HepG2 (cell line): ENCODE data around the gene DHRS7. TPM values are rescaled to one million over a fixed set of nuclear protein-coding genes. Genes with fewer than 3 reads are reported as not detected.

Experiments
- MAFK ChIP-seq, 2 experiments: IDR thresholded peaks in 1 of 2; conservative IDR thresholded peaks in 1 of 2; 2 replicates each; pipeline ENCODE4 v1.6.1; 2011; ENCODE audit warnings: improper control_type of control experiment in 2 of 2, low read length in 2 of 2
- MATR3 ChIP-seq: sonication (generic); formaldehyde crosslinking; IDR thresholded peaks from 2 replicates; pipeline ENCODE4 v1.4.0; 2020; ENCODE audit warnings: missing genetic modification reagents
- NFYC ChIP-seq: IDR thresholded peaks from 2 replicates; pipeline ENCODE4 v1.6.1; 2016; ENCODE audit warnings: missing genetic modification reagents, missing compliant biosample characterization
- RFX5 ChIP-seq: IDR thresholded peaks from 2 replicates; pipeline ENCODE4 v1.6.1; 2011; ENCODE audit warnings: low read depth, low read length, improper control_type of control experiment
- RFXAP ChIP-seq: sonication (generic); formaldehyde crosslinking; IDR thresholded peaks from 2 replicates; pipeline ENCODE4 v1.4.0; 2020; ENCODE audit warnings: missing genetic modification reagents, borderline replicate concordance
- SP4 ChIP-seq: sonication (generic); formaldehyde crosslinking; IDR thresholded peaks from 2 replicates; pipeline ENCODE4 v1.8.1; 2023; ENCODE audit warnings: mild to moderate bottlenecking, missing genetic modification reagents
- TBP ChIP-seq: sonication (generic); formaldehyde crosslinking; IDR thresholded peaks from 2 replicates; pipeline ENCODE4 v1.5.0; 2020; ENCODE audit warnings: missing genetic modification reagents
- TOPORS ChIP-seq: sonication (generic); formaldehyde crosslinking; IDR thresholded peaks from 2 replicates; pipeline ENCODE4 v1.8.0; 2023; ENCODE audit warnings: mild to moderate bottlenecking, missing genetic modification reagents
- YEATS4 ChIP-seq: sonication (generic); formaldehyde crosslinking; IDR thresholded peaks from 2 replicates; pipeline ENCODE4 v1.4.0; 2020; ENCODE audit warnings: missing genetic modification reagents, borderline replicate concordance
- ZNF296 ChIP-seq: sonication (generic); formaldehyde crosslinking; conservative IDR thresholded peaks from 2 replicates; pipeline ENCODE4 v1.5.0; 2020; ENCODE audit warnings: mild to moderate bottlenecking, missing genetic modification reagents
- ZNF343 ChIP-seq: sonication (generic); formaldehyde crosslinking; IDR thresholded peaks from 2 replicates; pipeline ENCODE4 v1.4.0; 2020; ENCODE audit warnings: mild to moderate bottlenecking, missing genetic modification reagents
- ZNF773 ChIP-seq: sonication (generic); formaldehyde crosslinking; IDR thresholded peaks from 2 replicates; pipeline ENCODE4 v1.4.0; 2020; ENCODE audit warnings: missing genetic modification reagents, borderline replicate concordance
- ZNF879 ChIP-seq: sonication (generic); formaldehyde crosslinking; IDR thresholded peaks from 2 replicates; pipeline ENCODE4 v1.8.1; 2023; ENCODE audit warnings: missing genetic modification reagents
- ZSCAN29 ChIP-seq: sonication (generic); formaldehyde crosslinking; conservative IDR thresholded peaks from 2 replicates; pipeline ENCODE4 v1.4.0; 2020; ENCODE audit warnings: mild to moderate bottlenecking, missing genetic modification reagents
- ZSCAN31 ChIP-seq: sonication (generic); formaldehyde crosslinking; IDR thresholded peaks from 2 replicates; pipeline ENCODE4 v1.5.0; 2020; ENCODE audit warnings: low read depth, mild to moderate bottlenecking, missing genetic modification reagents
- polyA plus RNA-seq, 8 experiments: library from polyadenylated mRNA; depleted of rRNA in 3 of 8; stranded (reverse) in 7 of 8; unstranded in 1 of 8; fragments of >200 nt; fragmentation: Illumina TruSeq in 4 of 8; extraction: Trizol in 4 of 8; gene quantifications; 2 replicates each; pipeline versions ENCODE4 v1.2.1 to v1.2.3, GENCODE V29; 2011 to 2016; ENCODE audit warnings: low read depth in 4 of 8, missing spikeins in 1 of 8, mixed read lengths in 1 of 8; ENCODE audit not compliant: insufficient read depth in 1 of 8
- total RNA-seq, 5 experiments: library from RNA; depleted of rRNA; stranded (reverse); fragments of >200 nt; fragmentation: Illumina TruSeq; extraction: Trizol; gene quantifications; 2 replicates each; pipeline ENCODE4 v1.2.3, GENCODE V29; 2016; ENCODE audit warnings: low read depth in 1 of 5
- TF ChIP-seq, protein P1 (sequence below): sonication (generic); formaldehyde crosslinking; IDR thresholded peaks from 2 replicates; pipeline ENCODE4 v1.4.0; 2020; ENCODE audit warnings: missing genetic modification reagents
- TF ChIP-seq, protein P2 (sequence below): IDR thresholded peaks from 2 replicates; pipeline ENCODE4 v1.6.1; 2016; ENCODE audit warnings: missing compliant biosample characterization, missing genetic modification reagents, borderline replicate concordance
- TF ChIP-seq, protein P3 (sequence below): sonication (generic); formaldehyde crosslinking; IDR thresholded peaks from 2 replicates; pipeline ENCODE4 v1.5.0; 2020; ENCODE audit warnings: mild to moderate bottlenecking, low read depth, missing genetic modification reagents, borderline replicate concordance
- TF ChIP-seq, protein P4 (sequence below): sonication (generic); formaldehyde crosslinking; IDR thresholded peaks from 2 replicates; pipeline ENCODE4 v1.4.0; 2020; ENCODE audit warnings: missing genetic modification reagents, low read depth, mild to moderate bottlenecking, borderline replicate concordance

DHRS7 gene
- total and polyA plus RNA-seq, 2 of the 13 experiments (the other 11 are each of a cell fraction or from before 2014, with no cell fraction given) = 20.8 to 44.4 TPM

DNA sequence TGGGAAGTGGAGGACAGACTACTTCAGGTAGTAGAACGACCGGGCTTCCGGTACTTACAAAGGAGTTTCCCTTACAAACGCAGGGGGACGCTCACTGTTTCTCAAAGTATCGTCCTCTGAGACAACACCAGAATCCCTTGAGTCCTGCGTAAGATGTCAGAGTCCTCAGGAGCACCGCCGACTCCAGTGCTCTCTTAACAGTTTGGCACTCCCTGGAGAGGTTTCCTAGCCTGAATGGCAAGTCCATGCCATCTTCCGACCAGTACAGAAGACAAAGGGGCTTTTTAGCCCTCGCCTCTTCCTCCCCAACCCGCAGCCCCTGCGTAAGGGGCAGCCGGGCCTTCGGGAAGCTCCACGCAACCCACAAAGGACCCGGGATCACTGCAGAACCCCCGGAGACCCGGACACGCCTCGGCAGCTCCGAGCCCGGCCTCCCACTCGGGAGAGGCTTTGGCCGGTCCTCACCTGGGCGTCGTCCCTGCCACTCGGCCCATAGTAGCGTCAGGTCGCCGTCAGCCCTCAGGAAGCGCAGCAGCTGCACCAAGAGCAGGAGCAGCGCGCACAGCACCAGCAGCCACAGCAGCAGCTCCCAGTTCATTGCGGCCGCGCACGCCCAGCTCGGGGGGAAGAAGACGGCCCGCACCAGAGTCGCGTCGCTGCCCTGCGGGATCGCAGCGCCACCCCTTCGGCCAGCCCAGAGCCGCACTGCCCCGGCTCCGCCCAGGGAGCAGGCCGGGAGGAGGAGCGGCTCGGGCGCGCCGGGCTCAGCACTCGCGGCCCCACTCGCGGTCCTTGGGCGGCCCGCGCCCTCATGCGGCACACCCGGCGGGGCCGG, at the start of gene DHRS7 (continued):
- TF ChIP-seq, protein P1, sequence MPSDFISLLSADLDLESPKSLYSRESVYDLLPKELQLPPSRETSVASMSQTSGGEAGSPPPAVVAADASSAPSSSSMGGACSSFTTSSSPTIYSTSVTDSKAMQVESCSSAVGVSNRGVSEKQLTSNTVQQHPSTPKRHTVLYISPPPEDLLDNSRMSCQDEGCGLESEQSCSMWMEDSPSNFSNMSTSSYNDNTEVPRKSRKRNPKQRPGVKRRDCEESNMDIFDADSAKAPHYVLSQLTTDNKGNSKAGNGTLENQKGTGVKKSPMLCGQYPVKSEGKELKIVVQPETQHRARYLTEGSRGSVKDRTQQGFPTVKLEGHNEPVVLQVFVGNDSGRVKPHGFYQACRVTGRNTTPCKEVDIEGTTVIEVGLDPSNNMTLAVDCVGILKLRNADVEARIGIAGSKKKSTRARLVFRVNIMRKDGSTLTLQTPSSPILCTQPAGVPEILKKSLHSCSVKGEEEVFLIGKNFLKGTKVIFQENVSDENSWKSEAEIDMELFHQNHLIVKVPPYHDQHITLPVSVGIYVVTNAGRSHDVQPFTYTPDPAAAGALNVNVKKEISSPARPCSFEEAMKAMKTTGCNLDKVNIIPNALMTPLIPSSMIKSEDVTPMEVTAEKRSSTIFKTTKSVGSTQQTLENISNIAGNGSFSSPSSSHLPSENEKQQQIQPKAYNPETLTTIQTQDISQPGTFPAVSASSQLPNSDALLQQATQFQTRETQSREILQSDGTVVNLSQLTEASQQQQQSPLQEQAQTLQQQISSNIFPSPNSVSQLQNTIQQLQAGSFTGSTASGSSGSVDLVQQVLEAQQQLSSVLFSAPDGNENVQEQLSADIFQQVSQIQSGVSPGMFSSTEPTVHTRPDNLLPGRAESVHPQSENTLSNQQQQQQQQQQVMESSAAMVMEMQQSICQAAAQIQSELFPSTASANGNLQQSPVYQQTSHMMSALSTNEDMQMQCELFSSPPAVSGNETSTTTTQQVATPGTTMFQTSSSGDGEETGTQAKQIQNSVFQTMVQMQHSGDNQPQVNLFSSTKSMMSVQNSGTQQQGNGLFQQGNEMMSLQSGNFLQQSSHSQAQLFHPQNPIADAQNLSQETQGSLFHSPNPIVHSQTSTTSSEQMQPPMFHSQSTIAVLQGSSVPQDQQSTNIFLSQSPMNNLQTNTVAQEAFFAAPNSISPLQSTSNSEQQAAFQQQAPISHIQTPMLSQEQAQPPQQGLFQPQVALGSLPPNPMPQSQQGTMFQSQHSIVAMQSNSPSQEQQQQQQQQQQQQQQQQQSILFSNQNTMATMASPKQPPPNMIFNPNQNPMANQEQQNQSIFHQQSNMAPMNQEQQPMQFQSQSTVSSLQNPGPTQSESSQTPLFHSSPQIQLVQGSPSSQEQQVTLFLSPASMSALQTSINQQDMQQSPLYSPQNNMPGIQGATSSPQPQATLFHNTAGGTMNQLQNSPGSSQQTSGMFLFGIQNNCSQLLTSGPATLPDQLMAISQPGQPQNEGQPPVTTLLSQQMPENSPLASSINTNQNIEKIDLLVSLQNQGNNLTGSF = no peak
- TF ChIP-seq SP4 (CRISPR knock-in tag) (no peak; the same call in 1 of the 2 replicates), ZNF879 (CRISPR knock-in tag) (no peak), TOPORS (CRISPR knock-in tag) (peak; percentile 74; the same call in 1 of the 2 replicates), ZSCAN29 (CRISPR knock-in tag) (0 out of 2 replicates have a peak, but pooled peaks have one; percentile 29), YEATS4 (CRISPR knock-in tag) (peak; percentile 78), ZNF773 (CRISPR knock-in tag) (peak; percentile 44; the same call in 1 of the 2 replicates), NFYC (CRISPR knock-in tag) (no peak), TBP (CRISPR knock-in tag) (peak; percentile 58; the same call in 1 of the 2 replicates), ZNF296 (CRISPR knock-in tag) (0 out of 2 replicates have a peak, but pooled peaks have one; percentile 22), ZNF343 (CRISPR knock-in tag) (0 out of 2 replicates have a peak, but pooled peaks have one; percentile 48), MAFK (conservative IDR thresholded peaks at IDR 0.05 in 1 of 2, IDR thresholded peaks at IDR 0.05 in 1 of 2; ENCODE audit: low read length in 2 of 2) (no peak), MATR3 (CRISPR knock-in tag) (no peak), ZSCAN31 (CRISPR knock-in tag) (peak; percentile 85), RFX5 (no peak), RFXAP (CRISPR knock-in tag) (peak; percentile 59; the same call in 1 of the 2 replicates)
- TF ChIP-seq, protein P2, sequence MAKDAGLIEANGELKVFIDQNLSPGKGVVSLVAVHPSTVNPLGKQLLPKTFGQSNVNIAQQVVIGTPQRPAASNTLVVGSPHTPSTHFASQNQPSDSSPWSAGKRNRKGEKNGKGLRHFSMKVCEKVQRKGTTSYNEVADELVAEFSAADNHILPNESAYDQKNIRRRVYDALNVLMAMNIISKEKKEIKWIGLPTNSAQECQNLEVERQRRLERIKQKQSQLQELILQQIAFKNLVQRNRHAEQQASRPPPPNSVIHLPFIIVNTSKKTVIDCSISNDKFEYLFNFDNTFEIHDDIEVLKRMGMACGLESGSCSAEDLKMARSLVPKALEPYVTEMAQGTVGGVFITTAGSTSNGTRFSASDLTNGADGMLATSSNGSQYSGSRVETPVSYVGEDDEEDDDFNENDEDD (CRISPR knock-in tag) = peak; percentile 21; the same call in 1 of the 2 replicates
- TF ChIP-seq, protein P3, sequence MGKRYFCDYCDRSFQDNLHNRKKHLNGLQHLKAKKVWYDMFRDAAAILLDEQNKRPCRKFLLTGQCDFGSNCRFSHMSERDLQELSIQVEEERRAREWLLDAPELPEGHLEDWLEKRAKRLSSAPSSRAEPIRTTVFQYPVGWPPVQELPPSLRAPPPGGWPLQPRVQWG (CRISPR knock-in tag) = no peak
- TF ChIP-seq, protein P4, sequence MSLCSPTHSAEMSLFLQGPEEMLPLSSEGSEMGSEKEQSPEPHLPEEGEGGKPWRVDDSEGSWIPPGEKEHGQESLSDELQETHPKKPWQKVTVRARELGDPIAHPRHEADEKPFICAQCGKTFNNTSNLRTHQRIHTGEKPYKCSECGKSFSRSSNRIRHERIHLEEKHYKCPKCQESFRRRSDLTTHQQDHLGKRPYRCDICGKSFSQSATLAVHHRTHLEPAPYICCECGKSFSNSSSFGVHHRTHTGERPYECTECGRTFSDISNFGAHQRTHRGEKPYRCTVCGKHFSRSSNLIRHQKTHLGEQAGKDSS (CRISPR knock-in tag) = peak; percentile 89
